Transverse colon (tissue), 3 donors: ENCODE data around the gene MDH1B.

Source experiments
- CTCF ChIP-seq, 5 experiments: fragments of 200-600 bp in 3 of 5; fragments of 450-650 bp in 2 of 5; sonication (generic) in 3 of 5; IDR thresholded peaks; 1 replicate in 2 of 5; 2 replicates in 3 of 5; pipeline ENCODE4 v1.5.1; 2016 to 2017; ENCODE audit warnings: antibody characterized with exemption in 5 of 5, inconsistent platforms in 3 of 5, mild to moderate bottlenecking in 2 of 5, moderate library complexity in 1 of 5
- POLR2A ChIP-seq: fragments of 450-650 bp; IDR thresholded peaks from one replicate; pipeline ENCODE4 v1.6.1; 2016; ENCODE audit warnings: antibody characterized with exemption, mild to moderate bottlenecking, moderate library complexity

DNA sequence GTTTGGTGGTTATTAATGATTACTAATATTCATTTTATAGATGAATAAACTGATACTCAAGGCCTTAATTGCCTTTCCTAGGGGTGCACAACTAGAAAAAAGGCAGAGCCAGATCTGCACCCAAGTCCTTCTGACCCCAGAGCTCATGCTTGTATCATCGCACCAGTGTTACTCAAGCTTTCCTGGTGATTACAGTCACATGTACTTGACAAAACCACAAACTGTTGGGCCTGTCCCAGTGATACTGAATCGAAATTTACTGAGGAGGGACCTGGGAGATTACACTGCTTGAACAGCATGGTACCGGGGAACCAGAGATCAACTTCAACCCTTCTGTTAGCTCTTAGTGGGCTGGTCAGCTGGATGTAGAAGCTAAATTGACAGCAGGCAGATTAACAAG is 34.0 kb upstream of the MDH1B start:
- no peak for TF ChIP-seq POLR2A
- no peak for TF ChIP-seq CTCF (IDR thresholded peaks at IDR 0.05)
